Activated gamma-delta T cell treated with Interleukin-2 at 50 U/mL for 16 hours (primary cell): ENCODE results near the gene CCDC169.

Experiments used
- DNase-seq: peaks from one replicate; pipeline ENCODE4 v3.0.0-alpha.2; 2020

Gene CCDC169

GRCh38 chr13:36231236-36231635 is 66.4 kb downstream of the CCDC169 start:
- DNase-seq, result no peak

DNA sequence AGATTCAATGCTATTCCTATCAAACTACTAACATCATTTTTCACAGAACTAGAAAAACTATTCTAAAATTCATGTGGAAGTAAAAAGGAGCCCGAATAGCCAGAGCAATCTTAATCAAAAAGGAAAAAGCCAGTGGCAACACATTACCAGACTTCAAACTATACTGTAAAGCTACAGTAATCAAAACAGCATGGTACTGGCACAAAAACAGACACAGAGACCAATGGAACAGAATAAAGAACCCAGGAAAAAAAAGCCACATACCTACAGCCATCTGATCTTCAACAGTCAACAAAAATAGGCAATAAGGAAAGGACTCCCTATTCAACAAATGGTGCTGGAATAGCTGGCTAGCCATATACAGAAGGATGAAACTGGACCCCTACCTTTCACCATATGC is 72.9 kb downstream of the CCDC169 start:
- no peak for DNase-seq

- no peak for DNase-seq
These were observed 77.7 kb downstream of the CCDC169 start for GRCh38 chr13:36219883-36220282.

DNA sequence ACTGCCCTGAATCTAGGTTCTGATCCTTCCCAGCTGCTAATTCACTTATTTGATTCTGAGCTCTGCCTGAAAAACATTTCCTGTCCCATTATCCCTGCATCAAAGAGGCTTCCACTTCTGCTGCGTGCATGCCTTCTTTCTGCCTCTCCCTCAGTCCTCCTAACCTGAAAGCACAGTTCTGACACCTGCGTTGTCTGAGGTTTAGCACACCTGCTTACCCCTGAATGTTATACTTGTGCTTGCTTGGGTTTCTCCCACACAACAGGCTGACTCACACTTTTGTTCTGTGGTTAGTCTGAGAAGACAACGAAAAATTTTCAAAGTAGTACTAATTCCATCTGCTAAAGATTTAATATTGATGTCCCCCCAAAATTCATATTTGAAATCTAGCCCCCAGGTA is 80.2 kb downstream of the CCDC169 start:
- DNase-seq, result no peak

DNA sequence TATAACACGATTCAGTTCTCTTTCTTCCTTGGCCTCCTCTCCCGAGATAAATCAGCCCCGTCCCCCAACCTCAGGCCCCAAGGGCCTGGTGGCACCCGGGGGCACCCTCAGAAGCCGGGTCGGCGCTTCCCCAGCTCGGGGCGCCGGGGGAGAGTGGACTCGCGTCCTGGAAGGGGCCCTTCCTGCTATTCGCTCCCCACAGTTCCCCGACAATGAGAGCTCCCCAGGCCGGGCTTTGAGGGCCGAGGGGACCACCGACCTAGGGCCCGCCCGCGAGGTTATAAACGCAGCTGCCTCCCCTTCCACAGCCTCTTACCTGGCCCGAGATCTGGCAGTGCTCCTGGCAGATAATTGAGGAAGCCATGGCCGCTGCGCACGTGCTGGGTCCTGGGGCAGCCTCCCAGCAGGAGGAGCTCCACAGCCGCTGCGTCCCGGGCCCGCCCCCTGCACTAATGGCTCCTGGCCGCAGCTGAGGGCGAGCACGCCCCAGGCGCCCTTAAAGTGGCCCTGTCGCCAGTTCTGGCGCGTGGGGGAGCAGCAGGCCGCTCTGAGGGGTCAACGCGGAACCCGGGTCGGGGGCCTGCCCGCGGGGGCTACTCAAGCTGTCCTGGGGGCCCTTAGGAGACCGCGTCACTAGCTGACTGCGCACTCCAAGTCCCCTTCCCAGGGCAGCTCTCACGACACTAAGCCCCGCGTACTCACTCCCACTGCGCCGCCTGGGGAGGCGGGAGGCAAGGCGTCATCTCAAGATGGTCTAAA is 83.3 kb downstream of the CCDC169 start, which contains the start of gene SOHLH2:
Gene SOHLH2, minus strand, starts transcription at position 394 of the 759 bp plus-strand sequence. Its CDS starts 30 bp downstream, at position 364.
- DNase-seq, result no peak

GRCh38 chr13:36212789-36213188 is 84.8 kb downstream of the CCDC169 start:
- no peak for DNase-seq

DNA sequence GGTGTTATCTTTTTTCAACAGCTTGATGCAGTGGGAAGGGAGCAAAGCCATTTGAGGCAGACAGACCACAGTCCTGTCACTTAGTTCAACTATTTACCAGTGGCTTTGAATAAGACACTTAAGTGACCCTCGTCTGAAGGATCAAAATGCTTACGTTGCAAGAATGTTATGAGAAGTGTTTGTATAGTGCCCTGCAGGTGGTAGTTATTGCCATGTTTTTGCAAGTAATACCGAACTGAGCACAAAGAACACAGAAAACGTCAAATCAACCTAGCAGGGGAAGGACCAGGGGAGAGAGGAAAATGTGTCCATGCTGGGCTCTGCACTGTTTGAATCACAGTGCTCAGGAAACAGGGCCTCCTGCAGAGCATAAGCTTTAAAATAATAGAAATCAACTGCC is 86.0 kb downstream of the CCDC169 start:
- no peak for DNase-seq

DNA sequence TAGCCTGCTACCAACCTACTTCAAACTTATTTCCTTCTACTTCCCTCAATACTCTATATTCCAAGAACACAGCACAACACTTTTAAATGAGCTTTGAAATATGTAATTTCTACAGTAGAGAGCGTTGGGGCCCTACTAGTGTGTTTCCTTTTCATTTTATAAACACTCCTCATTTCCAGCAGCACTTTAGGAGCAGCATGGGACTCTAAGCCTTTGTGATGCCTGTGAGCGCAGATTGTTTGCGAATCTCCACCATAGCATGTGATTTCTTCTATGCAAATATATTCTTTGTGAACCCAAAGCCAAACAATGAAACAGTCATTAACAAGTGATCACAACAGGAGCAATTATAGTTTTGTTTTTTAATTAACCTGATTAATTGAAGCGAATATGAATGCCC is 86.9 kb downstream of the CCDC169 start:
- no peak for DNase-seq

DNA sequence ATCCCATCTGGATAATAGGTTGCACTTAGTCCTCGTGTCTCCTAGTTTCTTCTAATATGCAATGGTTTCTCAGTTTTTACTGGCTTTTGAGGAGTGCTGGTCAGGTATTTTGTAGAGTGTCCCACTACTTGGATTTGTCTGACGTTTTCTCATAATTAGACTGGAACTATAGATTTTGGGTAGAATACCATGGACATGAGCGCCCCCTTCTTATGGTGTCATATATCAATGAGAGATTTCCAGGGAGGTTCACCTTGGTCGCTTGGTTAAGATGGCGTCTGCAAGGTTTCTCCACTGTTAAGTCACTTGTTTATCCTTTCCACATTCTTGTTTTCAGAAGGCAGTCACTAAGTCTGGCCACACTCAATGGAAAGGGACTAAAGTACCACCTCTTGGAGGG is 89.9 kb downstream of the CCDC169 start:
- DNase-seq, result no peak

DNA sequence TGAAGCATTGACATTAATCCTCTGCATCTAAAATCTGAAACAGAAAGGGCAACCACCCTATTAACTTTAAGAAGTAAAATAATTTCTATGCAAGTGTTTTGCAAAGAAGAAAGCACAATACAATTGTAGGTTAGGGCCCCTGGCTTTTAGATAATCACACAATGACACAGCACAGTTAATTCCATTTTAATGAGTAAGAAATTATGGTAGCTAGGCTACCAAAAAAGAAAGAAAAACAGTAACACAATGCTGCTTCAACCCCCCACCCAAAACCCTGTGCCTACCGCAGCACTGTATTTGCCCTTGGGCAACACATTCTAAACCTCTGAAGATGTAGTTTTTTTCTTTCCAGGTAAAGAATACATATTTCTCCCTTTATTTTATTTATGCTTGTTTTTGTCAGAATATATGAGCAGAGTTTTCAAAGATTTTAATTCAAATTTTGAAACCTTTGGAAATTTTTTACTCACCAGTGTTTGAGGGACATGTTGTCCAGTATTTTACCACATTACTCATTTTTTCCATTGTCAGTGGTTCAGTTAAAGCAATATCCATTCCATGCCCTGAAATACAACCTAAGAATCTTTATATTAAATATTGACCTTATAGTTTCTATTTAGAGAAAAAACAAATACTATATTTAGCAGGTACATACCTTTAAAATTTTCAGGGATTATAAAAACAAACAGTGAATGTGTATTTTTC is 104.3 kb downstream of the CCDC169 start:
- no peak for DNase-seq

GRCh38 chr13:36192166-36192565 is 105.4 kb downstream of the CCDC169 start:
- no peak for DNase-seq

DNA sequence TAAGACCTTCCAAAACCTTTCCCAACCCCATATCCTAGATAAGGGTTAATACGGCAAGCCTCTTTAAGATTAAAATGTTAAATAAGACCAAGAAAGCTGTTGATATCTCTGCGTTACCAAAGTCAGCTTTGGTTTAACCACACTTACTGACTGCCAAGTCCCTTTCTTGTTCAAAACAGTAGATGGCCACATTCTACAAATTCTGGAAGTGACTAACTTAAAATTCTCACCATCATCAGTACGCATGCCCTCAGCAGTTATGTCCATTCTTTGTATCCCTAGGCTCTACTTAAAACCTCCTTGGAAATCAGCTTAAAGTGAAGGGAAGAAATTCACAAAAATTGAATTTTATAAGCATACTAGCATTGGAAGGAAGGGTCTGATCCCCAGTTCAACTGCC is 106.8 kb downstream of the CCDC169 start:
- DNase-seq, result no peak

GRCh38 chr13:36188441-36188840 is 109.2 kb downstream of the CCDC169 start:
- no peak for DNase-seq

DNA sequence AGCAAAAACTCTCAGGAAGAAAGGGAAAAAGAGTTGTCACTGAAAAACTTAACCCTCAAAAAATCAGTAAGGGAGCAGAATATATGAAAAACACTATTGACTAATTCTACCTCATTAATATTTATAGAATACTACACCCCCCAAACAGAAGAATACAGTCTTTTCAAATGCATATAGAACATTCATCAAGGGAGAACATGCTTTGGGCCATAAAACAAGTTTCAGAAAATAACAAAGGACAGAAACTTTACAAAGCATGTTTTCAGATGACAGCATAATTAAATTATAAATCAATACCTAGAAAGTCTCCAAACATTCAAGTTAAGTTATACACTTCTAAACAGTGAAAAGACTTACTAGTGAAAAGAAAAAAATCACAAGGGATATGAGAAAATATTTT is 113.7 kb downstream of the CCDC169 start:
- no peak for DNase-seq
